GM21825 (cell line): ENCODE measurements around the gene BPHL.
"Not testable (repeated sequence)": the region's sequence is repeated elsewhere in the genome, so short reads cannot be mapped to it uniquely, and the experiment has no call there.

ENCODE experiments used
- ATAC-seq: cut with Tn5 transposase; IDR thresholded peaks from one replicate; pipeline ENCODE4 v1.9.1; 2021; ENCODE audit warnings: mild to moderate bottlenecking, moderate library complexity; ENCODE audit not compliant: unreplicated experiment

BPHL gene

GRCh38 chr6:3118353-3119039, at the start of gene BPHL:
Gene BPHL, plus strand, starts transcription at chr6:3118711. Its CDS starts 30 bp downstream, at chr6:3118741.
- peak; percentile 88 for ATAC-seq

DNA sequence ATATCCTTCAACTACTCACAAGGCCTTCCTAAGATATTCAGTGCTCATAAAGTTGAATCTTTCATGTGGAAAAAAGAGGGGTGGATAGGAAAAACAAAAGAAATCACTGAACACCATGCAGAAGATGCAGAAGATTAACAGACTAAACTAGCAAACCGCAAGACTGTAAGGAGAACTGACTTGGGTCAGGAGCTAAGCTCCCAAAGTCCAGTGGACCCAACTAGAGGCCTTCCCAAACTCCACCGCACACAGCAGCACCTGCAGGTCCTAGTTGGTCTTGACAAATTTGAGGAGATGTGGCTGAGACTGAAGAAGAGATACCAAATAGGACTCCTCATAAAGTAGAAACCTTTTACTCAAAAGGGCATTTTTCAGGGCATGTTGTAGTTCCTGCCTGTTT, 46.9 kb upstream of the BPHL start:
- no peak for ATAC-seq

DNA sequence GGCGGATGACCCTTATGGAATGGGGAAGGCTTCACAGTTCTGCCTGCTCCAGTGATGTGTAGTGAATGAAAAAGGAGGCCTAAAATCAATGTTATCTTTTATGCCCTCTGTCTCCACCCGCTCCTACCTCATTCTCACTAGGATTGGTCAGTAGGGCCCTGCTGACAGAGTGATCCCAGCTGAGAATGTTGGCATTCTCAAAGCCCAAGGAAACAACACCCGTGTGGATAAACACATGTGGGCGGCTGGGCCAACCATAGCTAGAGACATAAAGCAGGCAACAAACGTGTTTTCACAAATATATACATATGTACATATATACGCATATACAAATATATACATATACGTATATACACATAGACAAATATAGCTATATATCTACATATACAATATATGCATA, 45.7 kb upstream of the BPHL start:
- no peak for ATAC-seq

DNA sequence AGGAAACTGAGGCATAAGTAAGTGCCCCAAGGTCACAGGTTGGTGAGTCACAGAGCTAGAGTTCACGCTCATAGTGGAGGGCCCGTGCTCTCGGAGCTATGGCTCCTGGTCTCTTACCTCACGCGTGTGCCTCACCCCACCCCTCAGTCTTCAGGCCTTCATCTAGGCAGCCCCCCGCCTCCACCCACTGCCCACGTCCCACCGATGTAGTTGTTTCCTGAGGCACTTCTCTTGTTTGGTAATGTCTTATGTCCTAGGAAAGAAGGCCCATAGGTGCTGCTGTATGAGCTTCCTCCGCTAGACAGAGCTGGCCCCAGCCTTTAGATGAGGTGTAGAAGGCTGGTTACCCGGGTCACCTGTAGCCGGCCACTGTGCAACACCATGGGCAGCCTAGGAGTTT, 45.1 kb upstream of the BPHL start:
- ATAC-seq, result no peak

DNA sequence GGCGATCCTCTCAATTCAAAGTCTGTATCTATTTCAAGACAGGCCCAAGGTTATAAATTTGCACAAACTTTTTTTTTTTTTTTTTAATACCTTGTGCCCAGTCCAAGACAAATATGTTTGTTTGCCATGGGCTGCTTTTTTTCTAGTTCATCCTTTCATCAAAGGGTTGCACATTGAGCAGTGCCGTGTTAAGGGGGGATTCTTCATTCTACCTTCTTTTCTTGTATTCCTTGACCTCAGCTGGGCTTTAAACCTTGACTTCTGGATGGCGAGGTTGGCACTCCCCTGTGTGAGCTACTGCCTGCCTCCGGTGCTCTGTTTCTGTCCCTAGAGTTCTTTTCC, 42.8 kb upstream of the BPHL start:
- no peak for ATAC-seq

DNA sequence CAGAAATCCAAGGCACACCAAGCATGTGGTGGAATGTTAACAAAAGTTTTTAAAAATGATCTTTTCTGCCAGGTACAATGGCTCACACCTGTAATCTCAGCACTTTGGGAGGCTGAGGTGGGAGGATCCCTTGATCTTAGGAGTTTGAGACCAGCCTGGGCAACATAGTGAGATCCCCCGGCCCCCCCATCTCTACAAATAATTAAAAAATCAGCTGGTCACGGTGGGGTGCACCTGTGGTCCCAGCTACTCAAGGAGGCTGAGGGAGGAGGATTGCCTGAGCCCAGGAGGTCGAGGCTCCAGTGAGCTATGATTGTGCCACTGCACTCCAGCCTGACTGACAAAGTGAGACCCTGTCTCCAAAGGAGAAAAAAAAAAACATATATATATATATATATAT, 42.2 kb upstream of the BPHL start:
- ATAC-seq, result no peak

DNA sequence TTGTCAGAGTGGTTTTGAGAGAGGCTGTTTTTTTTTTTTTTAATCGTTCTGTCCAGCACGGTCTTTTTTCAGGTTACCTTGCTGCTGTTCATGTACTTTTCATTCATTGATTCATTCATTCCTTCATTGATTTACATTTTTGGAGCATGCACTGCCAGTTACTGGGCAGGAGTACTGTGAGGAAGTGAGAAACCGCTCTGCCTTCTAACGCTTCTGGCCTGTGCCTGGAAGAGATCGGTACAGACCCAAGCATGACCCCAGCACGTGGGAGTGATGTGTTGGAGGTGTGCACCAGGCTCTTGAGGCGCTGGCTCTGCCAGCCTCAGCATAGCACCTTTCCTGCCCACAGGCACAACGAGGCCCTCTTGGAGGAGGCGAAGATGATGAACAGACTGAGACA, 41.1 kb upstream of the BPHL start:
- ATAC-seq, result no peak

DNA sequence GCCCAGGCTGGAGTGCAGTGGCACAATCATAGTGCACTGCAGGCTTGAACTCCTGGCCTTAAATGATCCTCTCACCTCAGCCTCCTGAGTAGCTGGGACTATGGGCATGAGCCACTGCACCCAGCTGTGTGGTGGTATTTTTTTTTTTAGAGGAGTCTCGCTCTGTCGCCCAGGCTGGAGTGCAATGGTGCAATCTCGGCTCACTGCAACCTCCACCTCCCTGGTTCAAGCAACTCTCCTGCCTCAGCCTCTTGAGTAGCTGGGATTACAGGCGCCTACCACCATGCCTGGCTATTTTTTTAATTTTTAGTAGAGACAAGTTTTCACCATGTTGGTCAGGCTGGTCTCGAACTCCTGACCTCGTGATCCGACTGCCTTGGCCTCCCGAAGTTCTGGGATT, 39.6 kb upstream of the BPHL start:
- ATAC-seq, result not testable (repeated sequence)

DNA sequence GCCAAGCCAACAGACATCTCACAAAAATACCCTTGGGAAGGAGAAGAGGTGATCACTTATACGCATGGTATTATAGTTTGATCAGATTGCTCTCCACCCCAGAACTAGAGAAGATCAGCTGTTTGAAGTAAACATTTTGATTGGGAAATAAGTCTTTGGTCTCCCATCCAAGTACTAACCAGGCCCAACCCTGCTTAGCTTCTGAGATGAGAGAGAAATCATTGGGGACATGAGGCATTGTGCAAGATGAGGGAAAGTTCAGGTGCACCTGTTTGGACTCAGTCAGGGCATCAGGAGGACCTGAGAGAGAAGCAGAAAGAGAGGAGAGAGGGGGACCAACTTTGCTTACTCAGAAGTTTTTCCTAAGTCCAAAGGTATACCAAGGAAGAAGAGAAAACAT, 38.8 kb upstream of the BPHL start:
- no peak for ATAC-seq

GRCh38 chr6:3081960-3082359, 36.6 kb upstream of the BPHL start:
- ATAC-seq, result no peak

DNA sequence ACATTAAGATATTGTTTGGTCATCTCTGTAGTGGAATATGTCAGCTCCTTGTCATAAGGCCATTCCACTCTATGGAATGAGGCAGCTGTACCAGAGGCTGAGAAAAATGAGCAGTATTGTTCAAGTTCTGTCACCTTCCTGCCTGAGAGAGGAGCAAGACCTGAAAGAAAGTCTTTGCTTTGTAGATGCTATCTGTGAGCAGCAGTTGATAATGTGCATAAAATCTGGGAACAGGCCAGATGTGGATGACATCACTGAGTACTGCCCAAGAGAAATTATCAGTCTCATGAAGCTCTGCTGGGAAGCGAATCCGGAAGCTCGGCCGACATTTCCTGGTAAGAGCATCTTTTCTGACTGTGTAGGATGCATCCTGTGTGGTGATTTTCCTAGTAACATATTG, 33.4 kb upstream of the BPHL start:
- ATAC-seq, result no peak

- ATAC-seq, result no peak
Observed at GRCh38 chr6:3086282-3086946, 32.1 kb upstream of the BPHL start.

DNA sequence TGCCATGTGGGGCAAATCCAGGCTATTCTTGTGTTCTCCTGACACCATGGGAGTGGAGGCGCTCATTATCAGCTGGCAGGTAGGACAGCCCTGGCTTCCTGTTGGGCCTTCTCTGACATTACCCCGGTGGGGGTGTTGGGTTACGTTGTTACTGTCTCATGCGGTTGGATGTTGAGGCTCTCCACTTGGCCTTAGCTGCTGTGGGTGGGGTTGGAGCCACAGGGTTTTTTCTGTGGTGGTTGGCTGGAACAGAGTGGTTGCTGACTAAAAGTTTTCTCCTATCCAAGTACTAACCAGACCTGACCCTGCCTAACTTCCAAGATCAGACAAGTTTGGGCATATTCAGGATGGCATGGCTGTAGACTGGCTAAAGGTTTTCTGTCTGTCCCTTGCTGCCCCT, 30.1 kb upstream of the BPHL start:
- no peak for ATAC-seq

GRCh38 chr6:3088968-3089367, 29.5 kb upstream of the BPHL start:
- ATAC-seq, result no peak

GRCh38 chr6:3090013-3090412, 28.5 kb upstream of the BPHL start:
- ATAC-seq, result no peak

DNA sequence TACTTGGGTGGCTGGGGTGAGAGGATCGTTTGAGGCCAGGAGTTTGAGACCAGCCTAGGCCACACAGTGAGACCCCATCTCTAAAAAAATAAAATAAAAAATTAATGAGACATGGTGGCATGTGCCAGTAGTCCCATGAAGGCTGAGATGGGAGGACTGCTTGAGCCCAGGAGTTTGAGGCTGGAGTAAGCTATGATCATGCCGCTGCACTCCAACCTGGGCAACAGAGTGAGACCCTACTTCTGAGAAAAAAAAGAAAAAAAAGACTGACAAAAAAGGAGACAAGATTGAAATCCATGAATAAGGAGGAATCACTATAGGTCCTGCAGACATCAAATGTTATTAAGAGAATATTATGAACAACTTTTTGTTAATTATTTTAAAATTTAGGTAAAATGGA, 23.7 kb upstream of the BPHL start:
- no peak for ATAC-seq

GRCh38 chr6:3102875-3103274, 15.6 kb upstream of the BPHL start:
- ATAC-seq, result no peak

DNA sequence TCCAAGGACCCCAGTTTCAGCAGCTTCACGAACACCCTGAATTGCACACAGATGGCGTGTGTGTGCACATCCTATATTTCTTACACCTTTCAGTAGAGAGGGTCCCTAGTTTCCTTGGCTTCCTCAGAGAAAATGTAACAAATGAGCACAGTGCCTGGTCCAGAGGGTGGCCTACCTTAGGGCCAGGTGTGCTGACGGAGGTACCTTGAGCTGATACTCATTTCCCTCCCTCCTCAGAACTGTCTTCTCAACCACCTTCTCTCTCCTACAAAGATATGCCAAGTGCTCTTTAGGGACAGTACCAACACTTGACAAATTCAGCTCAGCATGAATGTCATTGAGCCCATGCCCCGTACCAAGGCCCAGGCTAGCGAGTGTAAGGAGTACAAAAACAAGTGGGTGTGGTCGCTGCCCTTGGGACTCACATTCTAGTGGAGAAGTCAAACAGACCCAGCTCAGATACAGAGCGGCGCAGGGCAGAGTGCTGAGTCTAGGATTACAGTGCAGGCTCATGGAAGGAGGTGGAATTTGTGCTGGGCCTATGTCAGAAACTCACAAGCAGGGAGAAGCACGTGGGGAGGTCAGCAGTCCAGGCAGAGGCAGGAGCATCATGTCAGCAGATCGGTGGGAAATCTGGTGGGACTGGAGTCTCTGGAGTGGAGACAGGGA, 9.6 kb upstream of the BPHL start:
- no peak for ATAC-seq

- no peak for ATAC-seq
Observed at GRCh38 chr6:3109761-3110160, 8.8 kb upstream of the BPHL start.

DNA sequence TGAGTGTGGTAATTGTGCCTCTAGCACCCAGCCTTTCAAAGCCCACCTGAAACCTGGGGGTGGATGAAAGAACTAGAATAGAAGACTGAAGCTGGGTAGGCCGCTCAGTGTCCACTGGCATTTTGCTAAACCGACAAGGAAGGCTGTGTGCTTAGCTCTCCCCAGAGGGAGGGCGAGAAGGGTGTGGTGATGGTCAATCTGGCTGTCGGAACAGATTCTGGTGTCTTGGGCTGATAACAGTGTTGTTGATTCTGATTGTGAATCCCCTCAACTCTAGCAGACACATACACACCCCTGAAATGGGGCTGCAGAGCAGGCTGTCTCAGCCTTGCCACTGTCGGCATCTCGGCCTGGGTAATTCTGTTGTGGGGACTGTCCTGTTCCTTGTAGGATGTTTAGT, 4.1 kb upstream of the BPHL start:
- no peak for ATAC-seq

GRCh38 chr6:3117912-3118352, 579 bp upstream of the BPHL start:
- ATAC-seq, result no peak

GRCh38 chr6:3119040-3119723, 671 bp downstream of the BPHL start:
- peak; percentile 28 for ATAC-seq
